NT2/D1 (cell line): ENCODE measurements around the gene TRAPPC4.

Experiments
- SUZ12 ChIP-seq: IDR thresholded peaks from 2 replicates; pipeline ENCODE4 v1.6.1; 2011; ENCODE audit not compliant: insufficient read length, insufficient read depth; ENCODE audit errors: extremely low read depth
- YY1 ChIP-seq: IDR thresholded peaks from 2 replicates; pipeline ENCODE4 v1.6.1; 2011; ENCODE audit not compliant: insufficient read length, insufficient read depth
- ZNF274 ChIP-seq: IDR thresholded peaks from 2 replicates; pipeline ENCODE4 v1.6.1; 2011; ENCODE audit warnings: mild to moderate bottlenecking, low read depth, low read length

DNA sequence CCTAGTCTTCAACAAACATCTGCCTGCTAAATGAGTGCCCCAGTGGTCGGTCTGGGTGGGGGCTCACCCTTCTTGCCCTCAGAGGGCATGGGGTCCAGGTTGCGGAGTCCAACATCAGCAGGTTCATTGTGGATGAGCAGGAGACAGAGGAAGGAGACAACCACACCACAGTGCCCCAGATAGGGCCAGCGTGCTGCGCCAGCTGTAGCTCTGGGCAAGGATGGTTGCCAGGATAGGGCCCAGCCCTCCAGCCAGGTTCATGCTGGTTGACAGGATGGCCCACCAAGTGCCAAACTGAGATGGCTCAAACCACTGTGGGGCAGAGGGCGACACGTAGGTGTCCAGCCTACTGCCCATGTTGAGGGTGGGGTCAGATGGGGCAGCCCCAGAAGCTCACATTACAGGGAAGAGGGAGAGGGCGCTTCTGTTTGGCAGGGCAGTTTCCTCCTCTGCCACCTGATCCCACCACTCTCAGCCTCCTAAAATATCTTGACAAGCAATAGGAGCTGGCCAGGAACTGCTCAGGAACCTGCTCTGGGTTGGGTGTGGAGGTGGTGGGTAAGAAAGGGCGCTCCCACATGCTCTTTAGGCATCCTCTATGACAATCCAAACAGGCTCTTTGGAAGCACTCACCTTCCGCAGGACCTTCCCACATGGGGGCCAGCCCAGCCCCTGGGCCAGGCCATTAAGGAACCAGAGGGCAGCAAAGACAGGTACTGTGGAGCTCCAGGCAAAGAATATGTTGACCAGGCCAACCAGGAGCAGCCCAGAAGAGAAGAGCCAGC is 9.2 kb downstream of the TRAPPC4 start:
- TF ChIP-seq YY1 (no peak), SUZ12 (no peak), ZNF274 (no peak)
